Measurements from ENCODE around the gene ERC2. TPM values are rescaled to one million over a fixed set of nuclear protein-coding genes. Genes with fewer than 3 reads are reported as not detected.

Gene ERC2
- total and polyA plus RNA-seq, 8 donors: 1.2 to 4.8 (median 2.3) TPM

DNA sequence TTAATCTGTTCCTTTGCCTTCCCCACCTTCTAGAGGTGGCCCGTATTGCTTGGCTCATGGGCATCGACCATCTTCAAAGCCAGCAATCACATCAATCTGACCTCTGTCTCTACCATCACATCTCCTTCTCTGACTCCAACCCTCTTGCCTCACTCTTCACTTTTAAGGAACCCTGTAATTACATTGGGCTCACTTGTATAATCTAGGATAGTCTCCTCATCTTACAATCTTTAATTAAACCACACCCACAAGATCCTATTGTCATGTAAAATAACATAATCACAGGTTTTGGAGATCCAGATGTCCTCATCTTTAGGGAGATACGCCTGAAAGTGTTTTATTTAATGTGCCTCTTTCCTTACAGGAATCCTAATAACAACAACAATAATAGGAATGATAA, 234.5 kb downstream of the ERC2 start:
- ATAC-seq (no peak), FAIRE-seq (no peak), DNase-seq (no peak)
- no peaks in the 10 kb centered on the region for H3K27me3 ChIP-seq
- intact Hi-C loops (cut with DNase I): no loop called here
- H3K4me1 ChIP-seq: no peaks in the 10 kb centered on the region
- TF ChIP-seq, protein P1, sequence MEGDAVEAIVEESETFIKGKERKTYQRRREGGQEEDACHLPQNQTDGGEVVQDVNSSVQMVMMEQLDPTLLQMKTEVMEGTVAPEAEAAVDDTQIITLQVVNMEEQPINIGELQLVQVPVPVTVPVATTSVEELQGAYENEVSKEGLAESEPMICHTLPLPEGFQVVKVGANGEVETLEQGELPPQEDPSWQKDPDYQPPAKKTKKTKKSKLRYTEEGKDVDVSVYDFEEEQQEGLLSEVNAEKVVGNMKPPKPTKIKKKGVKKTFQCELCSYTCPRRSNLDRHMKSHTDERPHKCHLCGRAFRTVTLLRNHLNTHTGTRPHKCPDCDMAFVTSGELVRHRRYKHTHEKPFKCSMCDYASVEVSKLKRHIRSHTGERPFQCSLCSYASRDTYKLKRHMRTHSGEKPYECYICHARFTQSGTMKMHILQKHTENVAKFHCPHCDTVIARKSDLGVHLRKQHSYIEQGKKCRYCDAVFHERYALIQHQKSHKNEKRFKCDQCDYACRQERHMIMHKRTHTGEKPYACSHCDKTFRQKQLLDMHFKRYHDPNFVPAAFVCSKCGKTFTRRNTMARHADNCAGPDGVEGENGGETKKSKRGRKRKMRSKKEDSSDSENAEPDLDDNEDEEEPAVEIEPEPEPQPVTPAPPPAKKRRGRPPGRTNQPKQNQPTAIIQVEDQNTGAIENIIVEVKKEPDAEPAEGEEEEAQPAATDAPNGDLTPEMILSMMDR (IDR thresholded peaks at IDR 0.05): no peak
- no peak overlapping the region for H3K27ac ChIP-seq
- H3K9me3 ChIP-seq: no peaks in the 10 kb centered on the region
- H3K4me3 ChIP-seq: no peak overlapping the region
- no peaks in the 10 kb centered on the region for H3K36me3 ChIP-seq
- WGBS, 2 donors: 84 to 86% methylated on average over 3 of the region's 3 CpGs

- TF ChIP-seq, protein P1 (IDR thresholded peaks at IDR 0.05): no peak
- DNase-seq (no peak), FAIRE-seq (no peak), ATAC-seq (no peak)
- Histone ChIP-seq H3K27ac (no peak overlapping the region), H3K36me3 (no peaks in the 10 kb centered on the region), H3K4me1 (no peaks in the 10 kb centered on the region), H3K4me3 (no peak overlapping the region), H3K27me3 (no peaks in the 10 kb centered on the region), H3K9me3 (no peaks in the 10 kb centered on the region)
- intact Hi-C loops (cut with DNase I): no loop called here
- WGBS, 2 donors: 82 to 87% methylated on average over 1 of the region's 1 CpG
Measured at GRCh38 chr3:56229311-56229710, 239.0 kb downstream of the ERC2 start.

GRCh38 chr3:56222866-56223265, 245.4 kb downstream of the ERC2 start:
- no peaks in the 10 kb centered on the region for H3K27me3 ChIP-seq
- ATAC-seq: no peak
- H3K27ac ChIP-seq: no peak overlapping the region
- 70 to 84% methylated on average over 2 of the region's 2 CpGs for WGBS, 2 donors
- TF ChIP-seq, protein P1 (IDR thresholded peaks at IDR 0.05): no peak
- no peaks in the 10 kb centered on the region for H3K36me3 ChIP-seq
- FAIRE-seq: no peak
- H3K9me3 ChIP-seq: no peaks in the 10 kb centered on the region
- H3K4me3 ChIP-seq: no peak overlapping the region
- intact Hi-C loops (cut with DNase I): no loop called here
- no peaks in the 10 kb centered on the region for H3K4me1 ChIP-seq
- DNase-seq: no peak

- Histone ChIP-seq H3K36me3 (no peaks in the 10 kb centered on the region), H3K4me3 (no peak overlapping the region), H3K9me3 (no peaks in the 10 kb centered on the region), H3K27me3 (no peaks in the 10 kb centered on the region), H3K27ac (no peak overlapping the region), H3K4me1 (no peaks in the 10 kb centered on the region)
- FAIRE-seq (no peak), DNase-seq (no peak), ATAC-seq (no peak)
- TF ChIP-seq, protein P1 (IDR thresholded peaks at IDR 0.05): no peak
- 67 to 71% methylated on average over 11 of the region's 11 CpGs for WGBS, 2 donors
- intact Hi-C loops (cut with DNase I): no loop called here
Measured at GRCh38 chr3:56219894-56220805, 248.1 kb downstream of the ERC2 start.
